GM12874 (cell line): ENCODE measurements around the gene COBL.

Experiments
- TF ChIP-seq, protein P1 (sequence below): IDR thresholded peaks from 2 replicates; pipeline ENCODE4 v1.5.1; 2011; ENCODE audit warnings: low read depth, mild to moderate bottlenecking, control low read depth, low read length, moderate library complexity; ENCODE audit not compliant: insufficient read depth

The COBL gene

DNA sequence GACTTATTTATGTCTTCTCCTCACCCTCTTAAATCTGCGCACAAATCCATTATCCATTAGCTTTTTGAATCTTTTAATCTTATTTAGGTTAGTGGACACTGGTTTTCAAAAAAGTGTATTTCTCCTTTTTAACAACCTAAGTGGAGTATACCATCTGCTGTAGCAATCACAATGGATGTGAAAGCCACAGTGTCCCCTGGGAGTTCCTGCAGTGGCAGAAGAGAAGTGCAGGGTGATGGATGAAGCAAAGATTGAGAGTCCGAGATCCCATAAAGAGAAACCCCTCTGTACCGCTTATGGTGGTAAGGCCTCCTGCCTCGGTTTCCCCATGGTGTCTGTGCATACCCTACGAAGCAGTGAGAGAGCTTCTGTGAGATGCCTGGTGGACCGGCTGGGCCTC is 236.4 kb downstream of the COBL start:
- TF ChIP-seq, protein P1, sequence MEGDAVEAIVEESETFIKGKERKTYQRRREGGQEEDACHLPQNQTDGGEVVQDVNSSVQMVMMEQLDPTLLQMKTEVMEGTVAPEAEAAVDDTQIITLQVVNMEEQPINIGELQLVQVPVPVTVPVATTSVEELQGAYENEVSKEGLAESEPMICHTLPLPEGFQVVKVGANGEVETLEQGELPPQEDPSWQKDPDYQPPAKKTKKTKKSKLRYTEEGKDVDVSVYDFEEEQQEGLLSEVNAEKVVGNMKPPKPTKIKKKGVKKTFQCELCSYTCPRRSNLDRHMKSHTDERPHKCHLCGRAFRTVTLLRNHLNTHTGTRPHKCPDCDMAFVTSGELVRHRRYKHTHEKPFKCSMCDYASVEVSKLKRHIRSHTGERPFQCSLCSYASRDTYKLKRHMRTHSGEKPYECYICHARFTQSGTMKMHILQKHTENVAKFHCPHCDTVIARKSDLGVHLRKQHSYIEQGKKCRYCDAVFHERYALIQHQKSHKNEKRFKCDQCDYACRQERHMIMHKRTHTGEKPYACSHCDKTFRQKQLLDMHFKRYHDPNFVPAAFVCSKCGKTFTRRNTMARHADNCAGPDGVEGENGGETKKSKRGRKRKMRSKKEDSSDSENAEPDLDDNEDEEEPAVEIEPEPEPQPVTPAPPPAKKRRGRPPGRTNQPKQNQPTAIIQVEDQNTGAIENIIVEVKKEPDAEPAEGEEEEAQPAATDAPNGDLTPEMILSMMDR = no peak

DNA sequence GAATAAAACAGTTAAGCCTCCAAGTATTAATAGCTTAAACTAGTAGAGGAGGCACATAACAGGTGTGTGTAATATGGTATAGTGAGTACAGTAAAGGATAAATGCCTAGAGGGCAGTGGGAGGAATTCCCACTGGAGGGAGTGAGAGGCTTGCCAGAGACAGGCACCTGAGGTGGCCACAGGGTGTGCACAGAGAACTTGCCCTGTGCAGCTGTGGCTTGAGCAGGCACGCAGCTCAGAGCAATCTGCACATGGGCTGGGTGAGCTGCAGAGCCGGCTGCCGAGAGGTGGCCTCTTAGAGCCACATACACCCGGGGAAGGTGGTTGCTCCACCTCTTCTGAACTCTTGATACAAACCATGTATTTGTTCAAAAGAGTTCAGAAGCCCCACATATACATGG is 237.1 kb downstream of the COBL start:
- TF ChIP-seq, protein P1 = no peak

DNA sequence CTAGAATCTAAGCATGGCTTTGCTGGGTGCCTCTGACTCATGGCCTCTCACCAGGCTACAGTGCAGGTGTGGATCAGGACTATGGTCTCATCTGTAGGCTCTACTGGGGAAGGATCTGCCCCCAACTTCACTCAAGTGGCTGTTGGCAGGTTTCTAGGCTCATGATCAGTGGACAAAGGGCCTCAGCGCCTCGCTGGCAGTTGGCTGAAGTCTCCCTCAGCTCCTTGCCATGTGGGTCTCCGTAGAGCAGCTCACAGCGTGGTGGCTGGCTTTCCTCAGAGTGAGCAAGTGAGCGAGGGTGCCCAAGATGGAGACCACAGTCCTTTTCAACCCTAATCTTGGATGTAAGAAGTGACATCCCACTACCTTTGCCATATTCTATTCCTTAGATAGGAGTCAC is 238.0 kb downstream of the COBL start:
- TF ChIP-seq, protein P1 = no peak

DNA sequence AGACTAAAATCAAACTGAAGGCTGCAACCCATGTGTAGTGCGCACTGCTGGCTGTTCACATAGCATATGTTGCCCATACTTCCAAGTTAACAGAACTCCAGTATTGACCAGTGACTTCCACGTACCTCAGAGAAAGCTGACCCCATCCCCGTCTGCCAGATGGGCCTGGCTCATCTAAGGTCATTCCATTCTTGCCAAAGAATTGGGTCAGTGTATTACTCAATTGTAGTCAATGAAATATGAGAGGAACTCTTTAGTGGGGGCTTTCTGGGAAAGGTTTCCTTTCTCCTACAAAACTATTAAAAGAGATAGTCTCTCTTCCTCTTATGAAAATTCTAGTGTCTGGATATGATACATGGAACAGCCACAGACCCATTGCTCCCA is 238.6 kb downstream of the COBL start:
- TF ChIP-seq, protein P1 = no peak

DNA sequence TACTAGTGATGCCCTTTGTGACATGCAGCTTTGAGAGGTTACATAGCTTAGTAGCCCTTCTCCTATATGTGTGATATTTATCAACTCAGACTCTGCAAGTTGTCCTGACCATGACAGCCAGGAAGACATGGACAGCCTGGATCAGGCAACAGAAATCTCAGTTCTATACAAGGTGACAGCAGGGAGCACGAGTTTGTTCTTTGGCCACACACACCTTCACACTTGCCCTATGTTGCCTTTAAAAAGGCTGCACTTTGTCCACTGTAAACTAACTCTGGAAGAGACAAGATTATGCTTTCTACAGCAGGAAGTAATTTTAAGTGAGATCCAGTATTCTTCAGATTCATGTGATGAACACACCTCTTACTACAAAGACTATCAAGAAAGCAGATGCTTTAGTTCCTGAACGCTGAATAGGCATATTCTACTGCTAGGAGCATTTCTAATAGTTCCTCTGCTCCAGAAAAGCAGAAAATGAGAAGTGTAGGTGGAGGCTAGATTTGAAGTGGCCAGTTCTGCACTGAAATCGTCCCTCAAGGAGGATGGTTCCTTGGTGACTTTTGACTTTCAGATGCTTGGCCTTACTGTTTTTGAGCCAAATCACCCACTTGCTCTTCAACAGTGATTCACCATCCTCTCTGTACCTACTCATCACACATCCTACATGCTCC is 239.2 kb downstream of the COBL start:
- TF ChIP-seq, protein P1 = no peak

DNA sequence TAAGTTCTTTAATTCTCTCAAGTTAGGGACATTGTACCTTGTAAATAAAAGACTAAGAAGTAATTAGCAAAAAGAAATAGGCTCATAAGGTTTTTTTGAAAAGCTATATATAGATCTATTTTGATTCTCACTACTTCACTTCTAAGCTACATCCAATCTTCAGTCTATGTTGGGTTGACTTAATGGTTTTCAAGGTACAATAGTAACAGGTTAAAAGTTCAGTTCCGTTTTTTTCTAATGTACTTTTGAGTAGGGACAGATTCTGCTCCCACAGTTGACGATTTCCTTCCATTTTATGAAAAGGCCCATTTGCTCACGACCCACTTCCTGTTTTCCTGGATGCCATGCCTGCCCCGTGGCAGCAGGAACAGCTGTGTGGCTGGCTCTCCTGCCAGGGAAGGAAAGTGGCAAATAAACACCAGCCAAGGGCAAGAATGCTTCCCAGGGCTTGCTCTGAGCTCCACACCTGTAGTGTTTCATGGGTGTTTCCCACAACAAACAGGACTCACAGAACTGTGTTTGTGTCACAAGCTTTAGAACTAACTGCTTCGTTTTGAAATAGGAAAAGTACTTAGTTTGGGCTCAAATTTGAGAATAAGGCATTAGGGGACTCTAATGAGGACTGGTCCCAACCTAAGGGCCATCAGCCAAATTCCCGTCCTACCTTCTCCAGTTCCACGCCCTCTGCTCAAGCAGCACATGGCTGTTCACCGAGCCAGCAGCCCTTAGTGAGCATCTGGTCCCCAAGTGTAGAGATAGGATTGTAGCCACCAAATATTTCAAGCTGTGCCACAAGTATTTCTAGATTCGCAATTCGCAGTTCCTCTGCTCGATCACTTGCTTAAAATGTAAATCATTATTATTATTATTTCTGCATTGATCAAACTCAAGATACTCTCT is 240.7 kb downstream of the COBL start:
- TF ChIP-seq, protein P1 = no peak

DNA sequence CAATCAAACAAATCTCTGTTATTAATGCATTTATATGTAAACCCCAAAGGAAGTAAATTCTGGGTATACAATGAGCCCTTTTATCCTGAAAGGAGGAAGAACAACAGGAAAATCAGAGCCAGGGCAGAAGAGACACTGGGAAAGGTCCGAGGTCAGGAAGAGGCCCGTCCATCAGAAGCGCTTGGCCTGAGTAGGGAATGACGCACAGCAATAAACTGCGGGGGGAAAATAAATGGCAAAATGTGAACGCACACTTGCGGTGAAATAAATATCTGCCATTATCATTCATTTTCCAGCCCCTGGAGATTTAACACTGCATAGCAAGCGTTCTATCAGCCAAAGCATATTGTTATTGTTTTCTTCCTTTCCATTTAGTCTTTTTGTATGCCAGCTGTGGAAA is 243.4 kb downstream of the COBL start:
- TF ChIP-seq, protein P1 = no peak
